Right atrium auricular region (tissue), 2 donors: ENCODE results near the gene SSU72. TPM values are rescaled to one million over a fixed set of nuclear protein-coding genes. Genes with fewer than 3 reads are reported as not detected.

Experiments
- DNase-seq: peaks from one replicate; pipeline ENCODE4 v3.0.0-alpha.2; 2019; ENCODE audit warnings: low spot score
- H3K27ac ChIP-seq, 2 donors: fragments of 200-600 bp; sonication (generic); 1 replicate in 1 of 2; 2 replicates in 1 of 2; pipeline ENCODE4 v1.5.1; 2016 to 2019
- H3K27me3 ChIP-seq, 2 donors: fragments of 200-600 bp; sonication (generic); one replicate each; pipeline versions ENCODE4 v1.5.1 to v1.6.0; 2017 to 2019
- H3K36me3 ChIP-seq: fragments of 200-600 bp; sonication (generic); one replicate; pipeline ENCODE4 v1.5.1; 2016
- H3K4me1 ChIP-seq, 2 donors: fragments of 200-600 bp; sonication (generic); one replicate each; pipeline versions ENCODE4 v1.5.1 to v1.6.0; 2017 to 2019
- H3K4me3 ChIP-seq, 2 donors: fragments of 200-600 bp; sonication (generic); 1 replicate in 1 of 2; 2 replicates in 1 of 2; pipeline ENCODE4 v1.5.1; 2017 to 2019; ENCODE audit warnings: mild to moderate bottlenecking in 1 of 2, moderate library complexity in 1 of 2
- H3K9me3 ChIP-seq, 2 donors: fragments of 200-600 bp; sonication (generic); one replicate each; pipeline ENCODE4 v1.5.1; 2019
- CTCF ChIP-seq, 2 donors: fragments of 200-600 bp; sonication (generic); IDR thresholded peaks; one replicate each; pipeline ENCODE4 v1.5.1; 2019; ENCODE audit warnings: antibody characterized with exemption in 2 of 2
- total RNA-seq, 2 donors: library from RNA; depleted of rRNA; stranded (reverse); fragments of >200 nt; gene quantifications; one replicate each; pipeline ENCODE4 v1.1.0, GENCODE V29; 2016

SSU72 gene
- 100 to 1,000 TPM in 1 of 2 donors, 10 to 100 TPM in 1; 98.3 to 121 TPM for total RNA-seq

- no peaks in the 10 kb centered on the region for H3K9me3 ChIP-seq
- peak within 1 kb of the TSS; percentile 92 to 98 for H3K27ac ChIP-seq
- no peaks in the 10 kb centered on the region for H3K27me3 ChIP-seq
- DNase-seq: peak; percentile 94
- H3K4me3 ChIP-seq: peak within 1 kb of the TSS; percentile 82 to 100
- TF ChIP-seq CTCF (IDR thresholded peaks at IDR 0.05): no peak
- peaks cover 0 to 22% of the 10 kb centered on the region in 2 donors for H3K4me1 ChIP-seq
- H3K36me3 ChIP-seq: peaks cover 10% of the 10 kb centered on the region
Measured at GRCh38 chr1:1574721-1575537, at the start of gene SSU72. TSS of gene SSU72 (minus strand) at chr1:1574863. CDS start at chr1:1574557, 306 bp downstream.

GRCh38 chr1:1623631-1624442 is 49.2 kb upstream of the SSU72 start:
- peaks cover 13% of the 10 kb centered on the region for H3K36me3 ChIP-seq
- no peak for DNase-seq
- H3K27me3 ChIP-seq: no peaks in the 10 kb centered on the region
- H3K9me3 ChIP-seq: no peaks in the 10 kb centered on the region
- H3K4me1 ChIP-seq: peaks cover 0 to 40% of the 10 kb centered on the region in 2 donors
- no peak overlapping the region for H3K4me3 ChIP-seq
- no peak overlapping the region for H3K27ac ChIP-seq
- no peak for TF ChIP-seq CTCF (IDR thresholded peaks at IDR 0.05)

GRCh38 chr1:1623181-1623630 is 48.5 kb upstream of the SSU72 start:
- H3K36me3 ChIP-seq: peaks cover 8% of the 10 kb centered on the region
- H3K9me3 ChIP-seq: no peaks in the 10 kb centered on the region
- no peak for DNase-seq
- H3K4me3 ChIP-seq: no peak overlapping the region
- H3K4me1 ChIP-seq: peaks cover 0 to 40% of the 10 kb centered on the region in 2 donors
- H3K27ac ChIP-seq: no peak overlapping the region
- no peak for TF ChIP-seq CTCF (IDR thresholded peaks at IDR 0.05)
- no peaks in the 10 kb centered on the region for H3K27me3 ChIP-seq

GRCh38 chr1:1622788-1623094 is 48.1 kb upstream of the SSU72 start:
- Histone ChIP-seq H3K4me1 (peaks cover 0 to 40% of the 10 kb centered on the region in 2 donors), H3K36me3 (peaks cover 3% of the 10 kb centered on the region), H3K27me3 (no peaks in the 10 kb centered on the region), H3K9me3 (no peaks in the 10 kb centered on the region), H3K27ac (no peak overlapping the region), H3K4me3 (no peak overlapping the region)
- no peak for TF ChIP-seq CTCF (IDR thresholded peaks at IDR 0.05)
- DNase-seq: no peak

- DNase-seq: no peak
- Histone ChIP-seq H3K27ac (no peak overlapping the region), H3K27me3 (no peaks in the 10 kb centered on the region), H3K4me1 (peaks cover 0 to 42% of the 10 kb centered on the region in 2 donors), H3K4me3 (no peak overlapping the region), H3K36me3 (no peaks in the 10 kb centered on the region), H3K9me3 (no peaks in the 10 kb centered on the region)
- no peak for TF ChIP-seq CTCF (IDR thresholded peaks at IDR 0.05)
Measured at GRCh38 chr1:1622010-1622787, 47.5 kb upstream of the SSU72 start.
